Stomach smooth muscle (tissue), 2 donors: ENCODE measurements around the gene VPS8.

Experiments used
- H3K27ac ChIP-seq: one replicate; pipeline ENCODE4 v1.7.0; 2013; ENCODE audit warnings: mild to moderate bottlenecking, low read length, inconsistent platforms
- H3K27me3 ChIP-seq, 2 donors: one replicate each; pipeline ENCODE4 v1.7.0; 2013; ENCODE audit warnings: low read length in 2 of 2; ENCODE audit not compliant: insufficient read depth in 2 of 2, control insufficient read depth in 1 of 2
- H3K36me3 ChIP-seq, 2 donors: one replicate each; pipeline ENCODE4 v1.7.0; 2013; ENCODE audit warnings: low read length in 2 of 2; ENCODE audit not compliant: control insufficient read depth in 2 of 2, insufficient read depth in 2 of 2
- H3K4me1 ChIP-seq: one replicate; pipeline ENCODE4 v1.7.0; 2013; ENCODE audit warnings: low read length; ENCODE audit not compliant: control insufficient read depth, insufficient read depth
- H3K4me3 ChIP-seq, 2 donors: one replicate each; pipeline ENCODE4 v1.7.0; 2013; ENCODE audit warnings: low read length in 2 of 2
- H3K9ac ChIP-seq, 2 donors: one replicate each; pipeline ENCODE4 v1.7.0; 2013; ENCODE audit warnings: low read length in 2 of 2, mild to moderate bottlenecking in 1 of 2
- H3K9me3 ChIP-seq, 2 donors: one replicate each; pipeline ENCODE4 v1.7.0; 2013; ENCODE audit warnings: low read length in 2 of 2; ENCODE audit not compliant: control insufficient read depth in 2 of 2
- donor health status: healthy.
- donor health status: Pancreatic carcinoma.

Gene VPS8, protein sequence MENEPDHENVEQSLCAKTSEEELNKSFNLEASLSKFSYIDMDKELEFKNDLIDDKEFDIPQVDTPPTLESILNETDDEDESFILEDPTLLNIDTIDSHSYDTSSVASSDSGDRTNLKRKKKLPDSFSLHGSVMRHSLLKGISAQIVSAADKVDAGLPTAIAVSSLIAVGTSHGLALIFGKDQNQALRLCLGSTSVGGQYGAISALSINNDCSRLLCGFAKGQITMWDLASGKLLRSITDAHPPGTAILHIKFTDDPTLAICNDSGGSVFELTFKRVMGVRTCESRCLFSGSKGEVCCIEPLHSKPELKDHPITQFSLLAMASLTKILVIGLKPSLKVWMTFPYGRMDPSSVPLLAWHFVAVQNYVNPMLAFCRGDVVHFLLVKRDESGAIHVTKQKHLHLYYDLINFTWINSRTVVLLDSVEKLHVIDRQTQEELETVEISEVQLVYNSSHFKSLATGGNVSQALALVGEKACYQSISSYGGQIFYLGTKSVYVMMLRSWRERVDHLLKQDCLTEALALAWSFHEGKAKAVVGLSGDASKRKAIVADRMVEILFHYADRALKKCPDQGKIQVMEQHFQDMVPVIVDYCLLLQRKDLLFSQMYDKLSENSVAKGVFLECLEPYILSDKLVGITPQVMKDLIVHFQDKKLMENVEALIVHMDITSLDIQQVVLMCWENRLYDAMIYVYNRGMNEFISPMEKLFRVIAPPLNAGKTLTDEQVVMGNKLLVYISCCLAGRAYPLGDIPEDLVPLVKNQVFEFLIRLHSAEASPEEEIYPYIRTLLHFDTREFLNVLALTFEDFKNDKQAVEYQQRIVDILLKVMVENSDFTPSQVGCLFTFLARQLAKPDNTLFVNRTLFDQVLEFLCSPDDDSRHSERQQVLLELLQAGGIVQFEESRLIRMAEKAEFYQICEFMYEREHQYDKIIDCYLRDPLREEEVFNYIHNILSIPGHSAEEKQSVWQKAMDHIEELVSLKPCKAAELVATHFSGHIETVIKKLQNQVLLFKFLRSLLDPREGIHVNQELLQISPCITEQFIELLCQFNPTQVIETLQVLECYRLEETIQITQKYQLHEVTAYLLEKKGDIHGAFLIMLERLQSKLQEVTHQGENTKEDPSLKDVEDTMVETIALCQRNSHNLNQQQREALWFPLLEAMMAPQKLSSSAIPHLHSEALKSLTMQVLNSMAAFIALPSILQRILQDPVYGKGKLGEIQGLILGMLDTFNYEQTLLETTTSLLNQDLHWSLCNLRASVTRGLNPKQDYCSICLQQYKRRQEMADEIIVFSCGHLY (N-terminal part only)

DNA sequence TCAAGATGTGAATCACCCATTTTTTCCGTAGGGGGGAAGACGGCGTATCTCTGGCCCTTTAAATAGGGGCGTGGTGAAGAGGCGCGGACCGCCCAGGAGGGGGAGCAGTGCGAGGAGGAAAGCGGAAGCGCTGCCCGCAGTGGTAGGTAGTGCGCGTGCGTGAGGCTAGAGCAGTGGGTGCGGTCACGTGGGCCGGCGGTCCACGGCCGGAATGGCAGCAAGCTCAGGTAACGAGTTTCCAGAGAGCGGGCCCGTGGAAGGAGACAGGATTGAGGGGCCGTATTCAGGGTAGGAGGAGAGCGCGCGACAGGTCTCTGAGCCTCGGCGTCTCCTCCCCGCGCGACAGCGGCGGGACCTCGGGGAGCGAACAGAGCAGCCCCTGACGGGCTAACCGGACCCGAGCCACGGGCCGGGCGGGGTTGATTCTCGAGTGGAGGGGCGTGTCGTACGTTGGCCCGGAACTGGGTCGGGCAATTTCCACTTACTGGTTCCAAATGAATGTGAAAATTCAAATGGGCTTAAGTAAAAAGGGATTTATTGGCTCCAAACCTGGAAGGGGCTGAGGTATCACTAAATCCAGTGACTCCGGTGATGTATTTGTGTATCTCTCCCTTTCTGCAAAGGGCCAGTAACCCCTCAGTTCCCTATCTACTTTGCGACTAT is at the start of gene VPS8:
Gene VPS8, plus strand, starts transcription at position 168 of the 663 bp plus-strand sequence. CDS start 12,467 bp downstream, outside the sequence.
- Histone ChIP-seq H3K9me3 (no peaks in the 10 kb centered on the region), H3K36me3 (no peaks in the 10 kb centered on the region), H3K4me1 (peaks cover 10% of the 10 kb centered on the region), H3K27ac (no peak within 1 kb of the TSS), H3K27me3 (no peaks in the 10 kb centered on the region), H3K4me3 (peak within 1 kb of the TSS; percentile 88 to 99), H3K9ac (peak within 1 kb of the TSS; percentile 82 to 84)

- Histone ChIP-seq H3K4me3 (no peak overlapping the region), H3K4me1 (peaks cover 9% of the 10 kb centered on the region), H3K9me3 (no peaks in the 10 kb centered on the region), H3K27me3 (no peaks in the 10 kb centered on the region), H3K27ac (no peak overlapping the region), H3K36me3 (no peaks in the 10 kb centered on the region), H3K9ac (no peak overlapping the region)
Measured at GRCh38 chr3:184764191-184764590, 47.8 kb upstream of the VPS8 start.

- H3K9ac ChIP-seq = no peak overlapping the region
- no peak overlapping the region for H3K27ac ChIP-seq
- no peaks in the 10 kb centered on the region for H3K9me3 ChIP-seq
- no peaks in the 10 kb centered on the region for H3K27me3 ChIP-seq
- H3K36me3 ChIP-seq = no peaks in the 10 kb centered on the region
- H3K4me1 ChIP-seq = peaks cover 8% of the 10 kb centered on the region
- H3K4me3 ChIP-seq = no peak overlapping the region
Measured at GRCh38 chr3:184765047-184765729, 46.8 kb upstream of the VPS8 start.

- no peaks in the 10 kb centered on the region for H3K27me3 ChIP-seq
- no peaks in the 10 kb centered on the region for H3K36me3 ChIP-seq
- no peak overlapping the region for H3K27ac ChIP-seq
- H3K4me1 ChIP-seq = peaks cover 4% of the 10 kb centered on the region
- H3K9me3 ChIP-seq = no peaks in the 10 kb centered on the region
- no peak overlapping the region for H3K9ac ChIP-seq
- H3K4me3 ChIP-seq = no peak overlapping the region
Measured at GRCh38 chr3:184765730-184766074, 46.3 kb upstream of the VPS8 start.

DNA sequence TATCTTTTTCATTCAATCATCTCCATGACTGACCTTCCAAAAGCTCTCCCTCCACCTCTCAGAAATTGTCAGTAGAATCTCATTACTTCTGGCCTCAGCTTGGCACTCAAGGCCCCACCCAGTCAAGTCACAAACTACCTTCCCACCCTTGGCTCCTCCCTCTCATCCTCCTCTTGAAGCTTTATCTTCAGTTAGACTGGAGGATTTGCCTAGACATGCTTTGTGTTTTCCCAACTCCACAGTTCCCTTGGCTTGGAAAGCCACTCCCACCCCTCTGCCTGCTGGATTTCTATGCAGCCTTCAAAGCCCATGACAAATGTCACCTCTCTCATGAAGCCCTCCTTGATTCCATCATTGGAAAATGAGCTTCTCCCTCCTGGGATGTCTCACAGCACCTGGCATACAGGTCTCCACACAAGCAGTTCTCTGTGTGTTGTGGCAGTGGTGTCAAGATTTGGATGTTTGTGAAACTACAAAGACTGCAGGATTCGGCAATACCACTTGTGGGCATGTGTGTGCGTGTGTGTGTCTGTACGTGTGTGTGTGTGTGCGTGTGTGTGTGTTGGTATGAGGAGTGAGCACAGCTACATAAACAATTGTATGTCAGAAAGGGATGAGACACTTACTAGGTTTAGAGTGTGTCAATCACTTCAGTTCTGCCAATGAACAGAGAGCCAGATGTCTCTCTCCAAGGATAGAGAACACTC is 45.3 kb upstream of the VPS8 start:
- Histone ChIP-seq H3K27ac (no peak overlapping the region), H3K9ac (no peak overlapping the region), H3K36me3 (no peaks in the 10 kb centered on the region), H3K9me3 (no peaks in the 10 kb centered on the region), H3K27me3 (no peaks in the 10 kb centered on the region), H3K4me3 (no peak overlapping the region), H3K4me1 (no peaks in the 10 kb centered on the region)

DNA sequence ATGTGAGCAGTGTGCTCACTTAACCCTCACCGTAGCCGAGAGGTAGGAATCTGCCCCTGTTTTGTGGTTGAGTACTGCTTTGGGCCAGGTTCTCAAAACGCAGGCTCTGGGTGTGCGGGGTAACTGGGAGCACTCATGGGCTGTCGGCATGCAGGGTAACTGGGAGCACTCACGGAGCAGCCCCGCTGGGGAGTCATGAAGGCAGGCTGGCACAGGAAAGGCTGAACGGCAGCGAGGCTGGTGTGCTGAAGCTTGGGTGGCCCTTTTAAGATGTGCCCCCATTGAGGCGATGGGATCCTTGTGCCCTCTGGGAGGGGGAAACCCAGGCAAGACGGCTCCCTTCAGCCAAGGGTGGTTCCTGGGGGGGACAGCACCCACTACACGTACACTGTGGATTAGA is 44.6 kb upstream of the VPS8 start:
- H3K27ac ChIP-seq = no peak overlapping the region
- H3K4me3 ChIP-seq = no peak overlapping the region
- H3K9ac ChIP-seq = no peak overlapping the region
- no peaks in the 10 kb centered on the region for H3K36me3 ChIP-seq
- no peaks in the 10 kb centered on the region for H3K27me3 ChIP-seq
- H3K9me3 ChIP-seq = no peaks in the 10 kb centered on the region
- no peaks in the 10 kb centered on the region for H3K4me1 ChIP-seq

- Histone ChIP-seq H3K9me3 (no peaks in the 10 kb centered on the region), H3K36me3 (no peaks in the 10 kb centered on the region), H3K9ac (no peak overlapping the region), H3K4me1 (peaks cover 6% of the 10 kb centered on the region), H3K27ac (no peak overlapping the region), H3K27me3 (no peaks in the 10 kb centered on the region), H3K4me3 (no peak overlapping the region)
Measured at GRCh38 chr3:184769382-184770170, 42.4 kb upstream of the VPS8 start.

GRCh38 chr3:184770541-184770940 is 41.4 kb upstream of the VPS8 start:
- H3K4me3 ChIP-seq = no peak overlapping the region
- H3K27me3 ChIP-seq = no peaks in the 10 kb centered on the region
- H3K36me3 ChIP-seq = no peaks in the 10 kb centered on the region
- H3K9ac ChIP-seq = no peak overlapping the region
- H3K9me3 ChIP-seq = no peaks in the 10 kb centered on the region
- H3K4me1 ChIP-seq = peaks cover 6% of the 10 kb centered on the region
- H3K27ac ChIP-seq = no peak overlapping the region
